Measurements from ENCODE around the gene GRM7. TPM values are rescaled to one million over a fixed set of nuclear protein-coding genes. Genes with fewer than 3 reads are reported as not detected.

The GRM7 gene
- total RNA-seq, 2 experiments from 2014 or later, result not detected

DNA sequence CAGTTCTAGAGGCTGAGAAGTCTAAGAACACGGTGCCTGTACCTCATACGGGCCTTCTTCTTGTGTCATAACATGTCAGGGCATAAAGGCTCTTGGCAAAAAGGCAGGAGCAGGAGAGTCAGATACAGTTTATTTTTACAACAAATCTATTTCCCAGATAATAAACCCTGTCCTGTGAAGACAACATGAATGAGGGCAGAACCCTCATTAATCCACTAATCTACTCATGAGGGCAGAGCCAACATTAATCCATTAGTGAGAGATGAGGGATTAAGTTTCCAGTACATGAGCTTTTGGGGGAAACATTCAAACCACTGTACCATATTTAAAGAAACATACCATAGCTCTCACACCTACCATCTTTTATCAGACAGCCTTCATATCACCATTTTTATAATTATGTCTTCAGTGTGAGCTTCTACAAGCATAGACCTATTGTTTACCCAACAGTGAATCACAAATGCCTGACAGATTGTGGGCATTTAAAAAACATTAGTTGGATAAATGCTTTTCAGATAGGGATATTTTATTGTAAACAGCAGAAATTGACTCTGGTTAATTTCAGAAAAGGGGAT, 645.8 kb downstream of the GRM7 start:
- CTCF ChIA-PET, result no interaction called here
- Mint-ChIP-seq H3K9me3 (no peaks in the 10 kb centered on the region), H3K4me3 (no peak overlapping the region), H3K36me3 (ENCODE audit: low read depth) (no peaks in the 10 kb centered on the region), H3K4me1 (no peaks in the 10 kb centered on the region), H3K27me3 (no peaks in the 10 kb centered on the region), H3K27ac (no peak overlapping the region)
- DNase-seq, result no peak
- POLR2A ChIA-PET, result no interaction called here

- Mint-ChIP-seq H3K36me3 (ENCODE audit: low read depth) (no peaks in the 10 kb centered on the region), H3K4me3 (no peak overlapping the region), H3K27me3 (no peaks in the 10 kb centered on the region), H3K4me1 (no peaks in the 10 kb centered on the region), H3K27ac (no peak overlapping the region), H3K9me3 (no peaks in the 10 kb centered on the region)
- CTCF ChIA-PET, result no interaction called here
- POLR2A ChIA-PET, result no interaction called here
- DNase-seq, result no peak
Measured at GRCh38 chr3:7508821-7509220, 647.9 kb downstream of the GRM7 start.

DNA sequence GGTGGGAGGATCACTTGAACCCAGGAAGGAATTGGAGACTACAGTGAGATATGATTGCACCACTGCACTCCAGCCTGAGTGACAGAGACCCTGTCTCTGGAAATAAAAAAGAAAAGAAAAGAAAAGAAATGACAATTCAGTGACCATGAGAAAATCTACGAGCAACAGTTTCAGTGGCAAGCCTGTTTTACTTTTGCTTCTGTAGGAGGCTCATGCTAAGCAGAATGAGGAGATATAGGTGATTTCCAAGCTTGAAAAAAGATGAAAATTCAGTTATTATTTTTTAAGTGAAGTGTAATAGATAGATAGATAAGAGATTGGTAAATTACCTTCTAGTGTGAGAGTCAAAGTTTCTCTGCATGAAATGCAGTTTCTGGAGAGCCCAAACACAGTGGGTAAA, 651.1 kb downstream of the GRM7 start:
- no peaks in the 10 kb centered on the region for H3K4me1 Mint-ChIP-seq
- CTCF ChIA-PET, result no interaction called here
- no peak for DNase-seq
- H3K27ac Mint-ChIP-seq, result no peak overlapping the region
- H3K4me3 Mint-ChIP-seq, result no peak overlapping the region
- POLR2A ChIA-PET, result no interaction called here
- H3K36me3 Mint-ChIP-seq (ENCODE audit: low read depth), result no peaks in the 10 kb centered on the region
- no peaks in the 10 kb centered on the region for H3K27me3 Mint-ChIP-seq
- peaks cover 2% of the 10 kb centered on the region for H3K9me3 Mint-ChIP-seq

GRCh38 chr3:7518026-7518425, 657.1 kb downstream of the GRM7 start:
- Mint-ChIP-seq H3K4me3 (no peak overlapping the region), H3K9me3 (peaks cover 2% of the 10 kb centered on the region), H3K36me3 (ENCODE audit: low read depth) (no peaks in the 10 kb centered on the region), H3K27ac (no peak overlapping the region), H3K27me3 (no peaks in the 10 kb centered on the region), H3K4me1 (no peaks in the 10 kb centered on the region)
- DNase-seq, result no peak
- CTCF ChIA-PET, result no interaction called here
- POLR2A ChIA-PET, result no interaction called here

- H3K9me3 Mint-ChIP-seq, result peaks cover 2% of the 10 kb centered on the region
- ChIA-PET CTCF (no interaction called here), POLR2A (no interaction called here)
- H3K4me1 Mint-ChIP-seq, result no peaks in the 10 kb centered on the region
- H3K27me3 Mint-ChIP-seq, result no peaks in the 10 kb centered on the region
- DNase-seq, result no peak
- H3K4me3 Mint-ChIP-seq, result no peak overlapping the region
- H3K27ac Mint-ChIP-seq, result no peak overlapping the region
- H3K36me3 Mint-ChIP-seq (ENCODE audit: low read depth), result no peaks in the 10 kb centered on the region
Measured at GRCh38 chr3:7518456-7518855, 657.5 kb downstream of the GRM7 start.

DNA sequence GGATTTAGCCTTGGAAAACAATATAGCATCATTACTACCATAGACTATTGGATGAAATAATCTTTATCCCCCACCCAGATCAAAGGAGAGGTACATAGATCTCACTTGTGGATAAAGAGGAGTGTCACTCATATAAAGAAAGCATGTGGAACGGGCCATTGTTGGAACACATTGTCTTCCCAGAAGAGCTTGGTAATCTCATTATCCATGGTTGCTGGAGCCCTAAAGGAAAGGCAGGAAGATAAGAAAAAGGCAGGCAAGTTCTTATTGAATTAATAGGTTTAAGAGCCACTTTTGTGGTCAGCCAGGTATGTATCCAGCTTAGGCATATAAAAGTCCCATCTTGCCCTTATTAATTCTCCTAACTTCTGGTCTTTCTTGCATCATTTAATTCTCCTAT, 659.1 kb downstream of the GRM7 start:
- H3K4me3 Mint-ChIP-seq, result no peak overlapping the region
- H3K27ac Mint-ChIP-seq, result no peak overlapping the region
- H3K9me3 Mint-ChIP-seq, result peaks cover 2% of the 10 kb centered on the region
- ChIA-PET CTCF (no interaction called here), POLR2A (no interaction called here)
- no peak for DNase-seq
- H3K27me3 Mint-ChIP-seq, result no peaks in the 10 kb centered on the region
- no peaks in the 10 kb centered on the region for H3K4me1 Mint-ChIP-seq
- H3K36me3 Mint-ChIP-seq (ENCODE audit: low read depth), result no peaks in the 10 kb centered on the region

DNA sequence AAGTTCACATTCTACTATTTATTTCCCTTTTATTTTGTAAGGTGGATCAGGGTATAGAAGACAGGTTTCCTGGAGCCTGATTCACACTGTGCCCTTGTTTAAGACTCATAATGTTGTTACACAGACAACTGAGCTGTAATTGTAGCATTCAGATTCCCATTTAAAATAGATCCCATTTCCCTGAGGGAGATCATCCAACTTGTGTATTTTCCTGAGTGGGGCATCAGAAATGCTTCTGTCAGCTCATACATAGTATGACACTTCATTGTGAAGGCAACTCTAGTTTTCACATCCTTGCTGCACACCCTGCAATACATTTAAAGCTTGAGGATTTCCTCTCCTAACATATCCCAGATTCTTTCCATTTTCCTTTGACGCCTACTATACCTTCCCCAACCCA, 659.7 kb downstream of the GRM7 start:
- no peak for DNase-seq
- Mint-ChIP-seq H3K4me3 (no peak overlapping the region), H3K27me3 (no peaks in the 10 kb centered on the region), H3K36me3 (ENCODE audit: low read depth) (no peaks in the 10 kb centered on the region), H3K27ac (no peak overlapping the region), H3K9me3 (peaks cover 2% of the 10 kb centered on the region), H3K4me1 (no peaks in the 10 kb centered on the region)
- POLR2A ChIA-PET, result no interaction called here
- CTCF ChIA-PET, result interaction anchor here (0.6 kb wide), 1 partner anchor 13 kb away, joined by 5 read pairs; no protein-coding TSS in a partner anchor

DNA sequence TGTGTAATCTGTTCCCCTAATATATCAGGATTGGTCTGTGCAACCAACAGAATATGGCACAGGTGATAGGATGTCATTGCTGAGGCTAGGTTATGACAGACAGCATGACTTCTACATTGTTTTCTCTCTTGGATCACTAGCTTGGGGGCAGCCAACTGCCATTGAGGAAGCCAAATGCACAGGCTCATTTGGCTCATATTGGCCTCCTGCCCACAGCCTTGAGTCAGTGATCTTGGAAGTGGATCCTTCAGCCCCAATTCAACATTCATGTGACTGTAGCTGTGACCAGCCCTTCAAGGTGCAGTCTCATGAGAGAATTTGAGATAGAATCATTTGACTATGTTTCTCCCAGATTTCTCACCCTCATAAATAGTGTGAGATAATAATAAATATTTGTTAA, 675.6 kb downstream of the GRM7 start:
- Mint-ChIP-seq H3K9me3 (no peaks in the 10 kb centered on the region), H3K4me1 (no peaks in the 10 kb centered on the region), H3K27ac (no peak overlapping the region), H3K4me3 (no peak overlapping the region), H3K27me3 (no peaks in the 10 kb centered on the region), H3K36me3 (ENCODE audit: low read depth) (no peaks in the 10 kb centered on the region)
- CTCF ChIA-PET, result no interaction called here
- DNase-seq, result no peak
- POLR2A ChIA-PET, result no interaction called here

GRCh38 chr3:7536921-7537320, 676.0 kb downstream of the GRM7 start:
- CTCF ChIA-PET, result no interaction called here
- Mint-ChIP-seq H3K9me3 (no peaks in the 10 kb centered on the region), H3K4me1 (no peaks in the 10 kb centered on the region), H3K27me3 (no peaks in the 10 kb centered on the region), H3K4me3 (no peak overlapping the region), H3K27ac (no peak overlapping the region), H3K36me3 (ENCODE audit: low read depth) (no peaks in the 10 kb centered on the region)
- DNase-seq, result no peak
- POLR2A ChIA-PET, result no interaction called here

- Mint-ChIP-seq H3K36me3 (ENCODE audit: low read depth) (no peaks in the 10 kb centered on the region), H3K9me3 (peaks cover 2% of the 10 kb centered on the region), H3K4me3 (no peak overlapping the region), H3K27ac (no peak overlapping the region), H3K4me1 (no peaks in the 10 kb centered on the region), H3K27me3 (no peaks in the 10 kb centered on the region)
- POLR2A ChIA-PET, result no interaction called here
- no peak for DNase-seq
- CTCF ChIA-PET, result no interaction called here
Measured at GRCh38 chr3:7543294-7543880, 682.5 kb downstream of the GRM7 start.

GRCh38 chr3:7545334-7545733, 684.4 kb downstream of the GRM7 start:
- Mint-ChIP-seq H3K36me3 (ENCODE audit: low read depth) (no peaks in the 10 kb centered on the region), H3K9me3 (peaks cover 2% of the 10 kb centered on the region), H3K27me3 (no peaks in the 10 kb centered on the region), H3K27ac (no peak overlapping the region), H3K4me1 (no peaks in the 10 kb centered on the region), H3K4me3 (no peak overlapping the region)
- ChIA-PET POLR2A (no interaction called here), CTCF (no interaction called here)
- DNase-seq, result no peak

GRCh38 chr3:7546253-7546652, 685.3 kb downstream of the GRM7 start:
- DNase-seq, result no peak
- Mint-ChIP-seq H3K27ac (no peak overlapping the region), H3K4me3 (no peak overlapping the region), H3K4me1 (no peaks in the 10 kb centered on the region), H3K27me3 (no peaks in the 10 kb centered on the region), H3K36me3 (ENCODE audit: low read depth) (no peaks in the 10 kb centered on the region), H3K9me3 (peaks cover 2% of the 10 kb centered on the region)
- POLR2A ChIA-PET, result no interaction called here
- CTCF ChIA-PET, result no interaction called here

GRCh38 chr3:7547826-7548225, 686.9 kb downstream of the GRM7 start:
- peaks cover 3% of the 10 kb centered on the region for H3K9me3 Mint-ChIP-seq
- H3K4me3 Mint-ChIP-seq, result no peak overlapping the region
- H3K27ac Mint-ChIP-seq, result no peak overlapping the region
- H3K4me1 Mint-ChIP-seq, result no peaks in the 10 kb centered on the region
- CTCF ChIA-PET, result no interaction called here
- POLR2A ChIA-PET, result no interaction called here
- H3K36me3 Mint-ChIP-seq (ENCODE audit: low read depth), result no peaks in the 10 kb centered on the region
- no peak for DNase-seq
- no peaks in the 10 kb centered on the region for H3K27me3 Mint-ChIP-seq

GRCh38 chr3:7562892-7563291, 702.0 kb downstream of the GRM7 start:
- H3K9me3 Mint-ChIP-seq, result no peaks in the 10 kb centered on the region
- POLR2A ChIA-PET, result no interaction called here
- no peaks in the 10 kb centered on the region for H3K27me3 Mint-ChIP-seq
- H3K4me1 Mint-ChIP-seq, result no peaks in the 10 kb centered on the region
- H3K4me3 Mint-ChIP-seq, result no peak overlapping the region
- H3K27ac Mint-ChIP-seq, result no peak overlapping the region
- DNase-seq, result no peak
- CTCF ChIA-PET, result no interaction called here
- no peaks in the 10 kb centered on the region for H3K36me3 Mint-ChIP-seq (ENCODE audit: low read depth)

GRCh38 chr3:7565574-7565973, 704.7 kb downstream of the GRM7 start:
- Mint-ChIP-seq H3K9me3 (peaks cover 7% of the 10 kb centered on the region), H3K27me3 (no peaks in the 10 kb centered on the region), H3K4me3 (no peak overlapping the region), H3K36me3 (ENCODE audit: low read depth) (no peaks in the 10 kb centered on the region), H3K4me1 (no peaks in the 10 kb centered on the region), H3K27ac (no peak overlapping the region)
- ChIA-PET CTCF (no interaction called here), POLR2A (no interaction called here)
- DNase-seq, result no peak
